Measurements from ENCODE around the gene NCCRP1. TPM values are rescaled to one million over a fixed set of nuclear protein-coding genes. Genes with fewer than 3 reads are reported as not detected.
A peak's percentile ranks its signal among the peaks of the same experiment; 100 is the strongest.

The NCCRP1 gene
- polyA plus RNA-seq (2013), result 0.13 TPM

- no peak within 1 kb of the TSS for H3K27ac ChIP-seq (ENCODE audit: insufficient read depth in 1 of 2, low read depth in 1 of 2, low read length in 2 of 2, poor library complexity in 1 of 2, severe bottlenecking in 2 of 2)
- no peaks in the 10 kb centered on the region for H3K36me3 ChIP-seq (ENCODE audit: control insufficient read depth in 4 of 4, insufficient read depth in 4 of 4, low read length in 3 of 4)
- H3K4me1 ChIP-seq (ENCODE audit: control extremely low read depth in 1 of 4, control insufficient read depth in 4 of 4, insufficient read depth in 4 of 4, low read length in 3 of 4), result peaks cover 0 to 16% (median 6%) of the 10 kb centered on the region in 4 experiments
- peak within 1 kb of the TSS in 2 of 7 experiments; percentile 32 to 57 for H3K4me3 ChIP-seq (ENCODE audit: control insufficient read depth in 1 of 7, extremely low read depth in 1 of 7, insufficient read depth in 4 of 7, low read depth in 2 of 7, low read length in 6 of 7)
- peak in 1 of 3 donors; percentile 23 for DNase-seq
- H3K27me3 ChIP-seq (replicated peaks in 2 of 5; ENCODE audit: control insufficient read depth in 4 of 5, insufficient read depth in 5 of 5, low read length in 4 of 5), result peaks cover 0 to 71% (median 26%) of the 10 kb centered on the region in 5 experiments
- ChIA-PET POLR2A (interaction anchor here (0.7 kb wide), 1 partner anchor 9 kb away, joined by 3 read pairs; no protein-coding TSS in a partner anchor), CTCF (interaction anchor here (1.3 kb wide), 1 partner anchor 15 kb away, joined by 4 read pairs; no protein-coding TSS in a partner anchor)
- WGBS (ENCODE audit: insufficient coverage), result 1% methylated on average over 35 of the region's 51 CpGs
- H3K9me3 ChIP-seq (ENCODE audit: control extremely low read depth in 1 of 5, control insufficient read depth in 4 of 5, insufficient read depth in 2 of 5, low read depth in 1 of 5, low read length in 4 of 5), result no peaks in the 10 kb centered on the region
Observed at GRCh38 chr19:39196860-39197562, at the start of gene NCCRP1. Gene NCCRP1, plus strand, starts transcription at chr19:39196964. Its CDS starts 19 bp downstream, at chr19:39196983.

- CTCF ChIA-PET, result interaction anchor here (1.3 kb wide), 1 partner anchor 14 kb away, joined by 4 read pairs; no protein-coding TSS in a partner anchor
- Histone ChIP-seq H3K36me3 (ENCODE audit: control insufficient read depth in 4 of 4, insufficient read depth in 4 of 4, low read length in 3 of 4) (peaks cover 0 to 7% (median 1%) of the 10 kb centered on the region in 4 experiments), H3K27me3 (replicated peaks in 2 of 5; ENCODE audit: control insufficient read depth in 4 of 5, insufficient read depth in 5 of 5, low read length in 4 of 5) (no peaks in the 10 kb centered on the region), H3K4me3 (ENCODE audit: control insufficient read depth in 1 of 7, extremely low read depth in 1 of 7, insufficient read depth in 4 of 7, low read depth in 2 of 7, low read length in 6 of 7) (no peak overlapping the region), H3K4me1 (ENCODE audit: control extremely low read depth in 1 of 4, control insufficient read depth in 4 of 4, insufficient read depth in 4 of 4, low read length in 3 of 4) (peaks cover 2 to 47% (median 43%) of the 10 kb centered on the region in 4 experiments), H3K9me3 (ENCODE audit: control extremely low read depth in 1 of 5, control insufficient read depth in 4 of 5, insufficient read depth in 2 of 5, low read depth in 1 of 5, low read length in 4 of 5) (peaks cover 0 to 6% (median 2%) of the 10 kb centered on the region in 5 experiments), H3K27ac (ENCODE audit: insufficient read depth in 1 of 2, low read depth in 1 of 2, low read length in 2 of 2, poor library complexity in 1 of 2, severe bottlenecking in 2 of 2) (no peak overlapping the region)
- DNase-seq, result no peak
- POLR2A ChIA-PET, result no interaction called here
- no CpG with 5 or more reads among the region's 3 CpGs for WGBS (ENCODE audit: insufficient coverage)
Observed at GRCh38 chr19:39147480-39147879, 49.3 kb upstream of the NCCRP1 start.

GRCh38 chr19:39148939-39149529 lies 47.7 kb upstream of the NCCRP1 start:
- DNase-seq, result no peak
- 97% methylated on average over 8 of the region's 10 CpGs for WGBS (ENCODE audit: insufficient coverage)
- POLR2A ChIA-PET, result no interaction called here
- no peak overlapping the region for H3K4me3 ChIP-seq (ENCODE audit: control insufficient read depth in 1 of 7, extremely low read depth in 1 of 7, insufficient read depth in 4 of 7, low read depth in 2 of 7, low read length in 6 of 7)
- no peaks in the 10 kb centered on the region for H3K27me3 ChIP-seq (replicated peaks in 2 of 5; ENCODE audit: control insufficient read depth in 4 of 5, insufficient read depth in 5 of 5, low read length in 4 of 5)
- peaks cover 0 to 7% (median 1%) of the 10 kb centered on the region in 4 experiments for H3K36me3 ChIP-seq (ENCODE audit: control insufficient read depth in 4 of 4, insufficient read depth in 4 of 4, low read length in 3 of 4)
- H3K4me1 ChIP-seq (ENCODE audit: control extremely low read depth in 1 of 4, control insufficient read depth in 4 of 4, insufficient read depth in 4 of 4, low read length in 3 of 4), result peaks cover 2 to 38% (median 35%) of the 10 kb centered on the region in 4 experiments
- CTCF ChIA-PET, result interaction anchor here (0.9 to 3.6 kb wide), 4 partner anchors 10 to 39 kb away, joined by 3 to 16 read pairs (median 6); no protein-coding TSS in a partner anchor
- peaks cover 0 to 6% (median 2%) of the 10 kb centered on the region in 5 experiments for H3K9me3 ChIP-seq (ENCODE audit: control extremely low read depth in 1 of 5, control insufficient read depth in 4 of 5, insufficient read depth in 2 of 5, low read depth in 1 of 5, low read length in 4 of 5)
- H3K27ac ChIP-seq (ENCODE audit: insufficient read depth in 1 of 2, low read depth in 1 of 2, low read length in 2 of 2, poor library complexity in 1 of 2, severe bottlenecking in 2 of 2), result no peak overlapping the region

- ChIA-PET POLR2A (no interaction called here), CTCF (interaction anchor here (0.9 to 3.6 kb wide), 3 partner anchors 11 to 28 kb away, joined by 3 to 16 read pairs (median 8); partner anchors contain the start of gene PAK4)
- no peaks in the 10 kb centered on the region for H3K27me3 ChIP-seq (replicated peaks in 2 of 5; ENCODE audit: control insufficient read depth in 4 of 5, insufficient read depth in 5 of 5, low read length in 4 of 5)
- peaks cover 0 to 6% (median 2%) of the 10 kb centered on the region in 5 experiments for H3K9me3 ChIP-seq (ENCODE audit: control extremely low read depth in 1 of 5, control insufficient read depth in 4 of 5, insufficient read depth in 2 of 5, low read depth in 1 of 5, low read length in 4 of 5)
- no peak overlapping the region for H3K4me3 ChIP-seq (ENCODE audit: control insufficient read depth in 1 of 7, extremely low read depth in 1 of 7, insufficient read depth in 4 of 7, low read depth in 2 of 7, low read length in 6 of 7)
- peaks cover 0 to 7% (median 1%) of the 10 kb centered on the region in 4 experiments for H3K36me3 ChIP-seq (ENCODE audit: control insufficient read depth in 4 of 4, insufficient read depth in 4 of 4, low read length in 3 of 4)
- WGBS (ENCODE audit: insufficient coverage), result 91% methylated on average over 7 of the region's 8 CpGs
- DNase-seq, result no peak
- H3K27ac ChIP-seq (ENCODE audit: insufficient read depth in 1 of 2, low read depth in 1 of 2, low read length in 2 of 2, poor library complexity in 1 of 2, severe bottlenecking in 2 of 2), result no peak overlapping the region
- peaks cover 0 to 32% (median 28%) of the 10 kb centered on the region in 4 experiments for H3K4me1 ChIP-seq (ENCODE audit: control extremely low read depth in 1 of 4, control insufficient read depth in 4 of 4, insufficient read depth in 4 of 4, low read length in 3 of 4)
Observed at GRCh38 chr19:39150235-39150634, 46.5 kb upstream of the NCCRP1 start.

- no peaks in the 10 kb centered on the region for H3K27me3 ChIP-seq (replicated peaks in 2 of 5; ENCODE audit: control insufficient read depth in 4 of 5, insufficient read depth in 5 of 5, low read length in 4 of 5)
- peaks cover 0 to 7% (median 1%) of the 10 kb centered on the region in 4 experiments for H3K36me3 ChIP-seq (ENCODE audit: control insufficient read depth in 4 of 4, insufficient read depth in 4 of 4, low read length in 3 of 4)
- no peak overlapping the region for H3K27ac ChIP-seq (ENCODE audit: insufficient read depth in 1 of 2, low read depth in 1 of 2, low read length in 2 of 2, poor library complexity in 1 of 2, severe bottlenecking in 2 of 2)
- DNase-seq, result no peak
- ChIA-PET CTCF (interaction anchor here (0.6 to 3.6 kb wide), 4 partner anchors 11 to 1244 kb away, joined by 3 to 16 read pairs (median 6); no protein-coding TSS in a partner anchor), POLR2A (no interaction called here)
- 78% methylated on average over 22 of the region's 26 CpGs for WGBS (ENCODE audit: insufficient coverage)
- H3K9me3 ChIP-seq (ENCODE audit: control extremely low read depth in 1 of 5, control insufficient read depth in 4 of 5, insufficient read depth in 2 of 5, low read depth in 1 of 5, low read length in 4 of 5), result peaks cover 0 to 6% (median 2%) of the 10 kb centered on the region in 5 experiments
- H3K4me1 ChIP-seq (ENCODE audit: control extremely low read depth in 1 of 4, control insufficient read depth in 4 of 4, insufficient read depth in 4 of 4, low read length in 3 of 4), result peaks cover 0 to 25% (median 21%) of the 10 kb centered on the region in 4 experiments
- H3K4me3 ChIP-seq (ENCODE audit: control insufficient read depth in 1 of 7, extremely low read depth in 1 of 7, insufficient read depth in 4 of 7, low read depth in 2 of 7, low read length in 6 of 7), result no peak overlapping the region
Observed at GRCh38 chr19:39150807-39151600, 45.8 kb upstream of the NCCRP1 start.

- H3K36me3 ChIP-seq (ENCODE audit: control insufficient read depth in 4 of 4, insufficient read depth in 4 of 4, low read length in 3 of 4), result peaks cover 0 to 7% (median 1%) of the 10 kb centered on the region in 4 experiments
- H3K9me3 ChIP-seq (ENCODE audit: control extremely low read depth in 1 of 5, control insufficient read depth in 4 of 5, insufficient read depth in 2 of 5, low read depth in 1 of 5, low read length in 4 of 5), result peaks cover 0 to 6% (median 2%) of the 10 kb centered on the region in 5 experiments
- H3K4me1 ChIP-seq (ENCODE audit: control extremely low read depth in 1 of 4, control insufficient read depth in 4 of 4, insufficient read depth in 4 of 4, low read length in 3 of 4), result peaks cover 0 to 28% (median 17%) of the 10 kb centered on the region in 4 experiments
- H3K27ac ChIP-seq (ENCODE audit: insufficient read depth in 1 of 2, low read depth in 1 of 2, low read length in 2 of 2, poor library complexity in 1 of 2, severe bottlenecking in 2 of 2), result no peak overlapping the region
- no peaks in the 10 kb centered on the region for H3K27me3 ChIP-seq (replicated peaks in 2 of 5; ENCODE audit: control insufficient read depth in 4 of 5, insufficient read depth in 5 of 5, low read length in 4 of 5)
- ChIA-PET POLR2A (no interaction called here), CTCF (interaction anchor here (0.6 to 3.6 kb wide), 4 partner anchors 30 to 1245 kb away, joined by 3 to 16 read pairs (median 3); no protein-coding TSS in a partner anchor)
- WGBS (ENCODE audit: insufficient coverage), result 95% methylated on average over 8 of the region's 10 CpGs
- no peak for DNase-seq
- H3K4me3 ChIP-seq (ENCODE audit: control insufficient read depth in 1 of 7, extremely low read depth in 1 of 7, insufficient read depth in 4 of 7, low read depth in 2 of 7, low read length in 6 of 7), result no peak overlapping the region
Observed at GRCh38 chr19:39152066-39152465, 44.7 kb upstream of the NCCRP1 start.
